Bronchial epithelial cell (primary cell): ENCODE data around the gene DDX19B. TPM values are rescaled to one million over a fixed set of nuclear protein-coding genes. Genes with fewer than 3 reads are reported as not detected.

Experiments
- DNase-seq: peaks from one replicate; pipeline ENCODE4 v3.0.0-alpha.2; 2010; ENCODE audit warnings: low read depth
- FAIRE-seq: peaks from 2 replicates; lab custom pipeline; 2011; peaks lifted over from hg19 to GRCh38; lab: Jason Lieb, UNC
- H3K27me3 ChIP-seq: 2 replicates; pipeline ENCODE4 v1.5.1; 2011; ENCODE audit warnings: low read length; ENCODE audit not compliant: control insufficient read depth, insufficient read depth
- H3K36me3 ChIP-seq: 2 replicates; pipeline ENCODE4 v1.5.1; 2011; ENCODE audit warnings: low read length; ENCODE audit not compliant: control insufficient read depth, insufficient read depth
- H3K4me3 ChIP-seq: 2 replicates; pipeline ENCODE4 v1.5.1; 2011; ENCODE audit warnings: mild to moderate bottlenecking, low read depth, low read length, control low read depth
- total RNA-seq: library from RNA; depleted of rRNA; stranded (reverse); fragments of >200 nt; gene quantifications from 2 replicates; pipeline ENCODE4 v1.2.1, GENCODE V29; 2014
- TF ChIP-seq, protein P1 (sequence below): IDR thresholded peaks from 2 replicates; pipeline ENCODE4 v1.5.1; 2011; ENCODE audit warnings: mild to moderate bottlenecking, moderate library complexity, low read length, control low read depth, inconsistent platforms; ENCODE audit not compliant: insufficient read depth, severe bottlenecking

The DDX19B gene
- total RNA-seq, 1 donor from 2014 or later = 41.3 TPM

DNA sequence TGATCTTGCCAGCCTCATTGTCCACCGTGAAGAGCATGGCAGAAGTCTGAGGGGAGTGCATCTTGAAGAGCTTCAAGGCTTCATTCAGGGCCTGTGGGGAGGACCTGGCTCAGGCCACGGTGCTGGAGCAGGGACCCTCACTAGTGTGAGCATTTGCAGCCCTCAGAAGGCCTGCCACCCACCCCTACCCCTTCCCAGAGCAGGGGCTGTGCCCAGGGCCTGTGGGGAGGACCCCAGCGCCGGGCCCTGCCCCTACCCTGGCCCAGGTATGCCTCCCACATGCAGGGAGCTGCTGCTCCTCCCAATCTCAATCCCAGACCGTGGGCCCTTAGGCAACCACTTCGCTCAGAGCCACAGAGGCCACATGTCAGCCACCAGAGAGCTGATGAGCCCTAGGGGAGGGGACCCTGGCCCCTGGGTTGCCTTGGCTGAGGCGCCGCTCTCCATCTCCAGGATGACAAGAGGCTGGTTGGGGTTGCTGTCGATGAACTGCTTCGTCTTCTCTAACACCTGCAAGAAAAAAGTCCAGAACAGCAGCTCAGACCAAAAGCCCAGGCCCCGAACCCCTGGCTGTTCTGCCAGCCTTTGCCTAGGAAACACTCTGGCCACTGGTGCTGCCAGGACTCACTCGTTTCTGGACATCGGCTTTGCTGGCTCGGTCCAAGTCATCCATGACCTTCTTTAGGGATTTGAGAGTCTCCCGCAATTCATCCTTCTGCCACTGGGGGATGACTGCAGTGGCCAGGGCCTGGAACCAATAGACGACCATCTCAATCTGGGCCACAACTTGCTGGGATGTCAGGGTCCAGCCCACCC lies 45.5 kb upstream of the DDX19B start:
- peak; percentile 33 for DNase-seq
- TF ChIP-seq, protein P1, sequence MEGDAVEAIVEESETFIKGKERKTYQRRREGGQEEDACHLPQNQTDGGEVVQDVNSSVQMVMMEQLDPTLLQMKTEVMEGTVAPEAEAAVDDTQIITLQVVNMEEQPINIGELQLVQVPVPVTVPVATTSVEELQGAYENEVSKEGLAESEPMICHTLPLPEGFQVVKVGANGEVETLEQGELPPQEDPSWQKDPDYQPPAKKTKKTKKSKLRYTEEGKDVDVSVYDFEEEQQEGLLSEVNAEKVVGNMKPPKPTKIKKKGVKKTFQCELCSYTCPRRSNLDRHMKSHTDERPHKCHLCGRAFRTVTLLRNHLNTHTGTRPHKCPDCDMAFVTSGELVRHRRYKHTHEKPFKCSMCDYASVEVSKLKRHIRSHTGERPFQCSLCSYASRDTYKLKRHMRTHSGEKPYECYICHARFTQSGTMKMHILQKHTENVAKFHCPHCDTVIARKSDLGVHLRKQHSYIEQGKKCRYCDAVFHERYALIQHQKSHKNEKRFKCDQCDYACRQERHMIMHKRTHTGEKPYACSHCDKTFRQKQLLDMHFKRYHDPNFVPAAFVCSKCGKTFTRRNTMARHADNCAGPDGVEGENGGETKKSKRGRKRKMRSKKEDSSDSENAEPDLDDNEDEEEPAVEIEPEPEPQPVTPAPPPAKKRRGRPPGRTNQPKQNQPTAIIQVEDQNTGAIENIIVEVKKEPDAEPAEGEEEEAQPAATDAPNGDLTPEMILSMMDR = peak; percentile 61
- Histone ChIP-seq H3K27me3 (no peaks in the 10 kb centered on the region), H3K36me3 (peaks cover 48% of the 10 kb centered on the region), H3K4me3 (no peak overlapping the region)
- FAIRE-seq = no peak

GRCh38 chr16:70254180-70254964 lies 44.6 kb upstream of the DDX19B start:
- H3K27me3 ChIP-seq = no peaks in the 10 kb centered on the region
- FAIRE-seq (no peak), DNase-seq (no peak)
- TF ChIP-seq, protein P1 = no peak
- peaks cover 55% of the 10 kb centered on the region for H3K36me3 ChIP-seq
- no peak overlapping the region for H3K4me3 ChIP-seq

- Histone ChIP-seq H3K27me3 (no peaks in the 10 kb centered on the region), H3K4me3 (no peak overlapping the region), H3K36me3 (peaks cover 57% of the 10 kb centered on the region)
- FAIRE-seq = no peak
- DNase-seq = no peak
- TF ChIP-seq, protein P1 = no peak
These were observed 44.1 kb upstream of the DDX19B start for GRCh38 chr16:70254965-70255286.

DNA sequence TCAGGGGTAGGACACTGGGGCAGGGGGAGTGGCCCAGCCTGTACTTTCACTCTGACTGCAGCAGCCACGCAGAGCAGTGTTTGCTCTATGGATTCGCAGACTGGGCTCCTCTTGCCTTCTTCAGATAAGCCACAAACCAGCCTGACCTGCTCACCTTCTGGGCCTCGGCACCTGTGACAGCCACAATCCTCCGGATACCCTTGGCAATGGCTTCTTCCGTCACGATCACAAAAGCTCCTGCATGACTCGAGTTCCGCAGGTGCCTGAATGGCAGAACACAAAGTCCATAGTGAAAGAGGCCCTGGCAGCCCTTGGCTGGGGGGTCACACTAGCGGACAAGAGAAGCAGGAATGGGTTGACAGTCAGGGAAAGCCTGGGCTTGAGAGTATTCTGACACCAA lies 43.4 kb upstream of the DDX19B start:
- DNase-seq = no peak
- no peak for FAIRE-seq
- TF ChIP-seq, protein P1 = no peak
- Histone ChIP-seq H3K4me3 (no peak overlapping the region), H3K27me3 (no peaks in the 10 kb centered on the region), H3K36me3 (peaks cover 60% of the 10 kb centered on the region)

- Histone ChIP-seq H3K4me3 (no peak overlapping the region), H3K36me3 (peaks cover 70% of the 10 kb centered on the region), H3K27me3 (no peaks in the 10 kb centered on the region)
- FAIRE-seq (peak; percentile 18), DNase-seq (no peak)
- TF ChIP-seq, protein P1 = no peak
These were observed 41.6 kb upstream of the DDX19B start for GRCh38 chr16:70257391-70257790.
